GM21737 (cell line): ENCODE results near the gene AGAP9.
"Not testable (repeated sequence)": the region's sequence is repeated elsewhere in the genome, so short reads cannot be mapped to it uniquely, and the experiment has no call there.

ENCODE experiments used
- ATAC-seq: cut with Tn5 transposase; IDR thresholded peaks from one replicate; pipeline ENCODE4 v1.9.1; 2021; ENCODE audit warnings: mild to moderate bottlenecking, moderate library complexity; ENCODE audit not compliant: unreplicated experiment

The AGAP9 gene

DNA sequence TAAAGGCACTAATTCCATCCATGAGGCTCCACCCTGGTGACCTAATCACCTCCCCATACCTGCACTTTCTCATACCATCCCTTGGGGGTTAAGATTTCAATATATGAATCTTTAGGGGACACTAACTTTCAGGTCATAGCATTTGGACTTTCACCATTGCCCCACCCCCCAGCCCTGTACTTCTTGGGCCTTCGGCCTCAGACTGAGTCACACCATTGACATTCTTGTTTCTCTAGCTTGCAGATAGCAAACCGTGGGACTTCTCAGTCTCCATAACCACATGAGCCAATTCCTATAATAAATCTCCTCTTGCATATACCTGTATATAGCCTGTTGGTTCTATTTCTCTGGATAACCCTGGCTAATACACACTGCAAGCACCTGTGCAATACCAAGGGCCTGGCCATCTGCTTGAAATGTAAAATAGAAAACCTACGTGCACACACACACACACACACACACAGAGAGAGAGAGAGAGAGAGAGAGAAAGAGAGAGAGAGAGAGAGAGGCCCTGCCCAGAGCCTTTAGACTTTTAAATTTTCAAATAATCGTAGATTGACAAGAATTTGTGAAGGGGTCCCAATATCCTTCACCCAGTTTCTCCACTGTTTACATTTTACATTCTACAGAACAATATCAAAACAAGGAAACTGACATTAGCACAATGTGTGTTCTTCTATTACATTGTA lies 64.8 kb downstream of the AGAP9 start:
- no peak for ATAC-seq

DNA sequence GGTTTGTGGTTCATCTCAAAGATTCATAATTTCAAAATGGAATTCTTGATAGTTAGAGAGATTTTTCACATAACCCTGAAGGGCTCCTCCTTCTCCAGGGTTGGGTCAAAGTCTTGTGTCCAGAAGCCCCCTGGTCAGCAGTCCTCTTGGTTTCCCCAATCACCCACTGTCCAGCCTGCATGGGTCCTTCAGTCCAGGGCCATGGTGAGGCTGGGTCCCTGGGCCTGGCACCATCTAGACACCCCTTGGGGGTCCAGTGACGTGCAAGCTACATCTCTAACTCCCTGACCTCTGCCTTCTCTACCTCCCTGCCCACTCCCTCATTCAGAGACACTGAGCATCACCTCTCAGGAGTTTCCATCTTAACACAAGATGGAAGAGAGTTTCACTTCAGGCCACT lies 65.6 kb downstream of the AGAP9 start:
- no peak for ATAC-seq

DNA sequence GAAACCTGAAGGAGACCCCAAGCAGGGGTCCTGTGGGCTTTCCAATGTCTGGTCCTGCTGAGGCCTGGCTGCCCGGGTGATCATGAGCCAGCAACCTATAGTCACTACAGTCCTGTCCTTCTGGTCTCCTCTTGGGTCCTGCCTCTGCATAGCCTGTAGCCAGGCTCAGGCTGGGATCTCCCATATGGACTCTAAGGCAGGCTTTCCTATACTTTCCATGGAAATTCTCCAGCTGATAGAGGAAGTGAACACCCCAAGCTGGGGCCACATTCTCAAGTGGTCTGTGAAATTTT lies 66.0 kb downstream of the AGAP9 start:
- no peak for ATAC-seq

DNA sequence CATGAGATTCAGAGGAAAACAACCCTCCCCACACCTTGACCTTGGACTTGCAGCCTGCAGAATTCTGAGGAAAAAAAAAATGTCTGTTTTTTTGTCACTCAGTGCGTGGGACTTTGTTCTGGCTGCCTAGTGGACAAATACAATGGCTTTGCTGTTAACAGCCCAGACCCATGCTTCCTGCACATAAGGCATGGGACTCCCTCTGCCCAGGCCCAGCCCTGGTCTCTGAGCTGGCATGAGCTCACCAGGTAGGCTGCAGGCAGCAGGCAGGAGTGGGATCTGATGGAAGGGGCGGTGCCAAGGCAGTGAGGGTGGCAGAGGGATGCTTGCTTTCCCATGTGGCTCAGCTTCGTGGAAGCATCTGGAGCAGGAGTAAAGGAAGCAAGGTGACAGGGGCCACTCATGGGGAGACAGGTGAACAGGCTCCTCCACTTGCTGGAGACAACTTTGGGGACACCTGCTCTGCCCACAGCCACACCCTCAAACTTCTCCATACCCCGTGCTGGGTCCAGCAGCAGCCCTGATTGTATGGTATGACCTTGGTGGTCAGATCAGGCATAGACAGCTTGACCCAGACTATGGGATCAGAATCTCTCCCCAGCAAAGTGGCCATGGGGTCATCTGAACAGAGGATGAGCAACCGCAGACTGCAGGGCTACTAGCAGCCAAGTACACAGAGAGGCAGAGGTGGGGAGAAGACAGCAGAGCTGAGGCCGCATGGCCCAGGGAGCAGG lies 66.5 kb downstream of the AGAP9 start:
- ATAC-seq, result no peak

DNA sequence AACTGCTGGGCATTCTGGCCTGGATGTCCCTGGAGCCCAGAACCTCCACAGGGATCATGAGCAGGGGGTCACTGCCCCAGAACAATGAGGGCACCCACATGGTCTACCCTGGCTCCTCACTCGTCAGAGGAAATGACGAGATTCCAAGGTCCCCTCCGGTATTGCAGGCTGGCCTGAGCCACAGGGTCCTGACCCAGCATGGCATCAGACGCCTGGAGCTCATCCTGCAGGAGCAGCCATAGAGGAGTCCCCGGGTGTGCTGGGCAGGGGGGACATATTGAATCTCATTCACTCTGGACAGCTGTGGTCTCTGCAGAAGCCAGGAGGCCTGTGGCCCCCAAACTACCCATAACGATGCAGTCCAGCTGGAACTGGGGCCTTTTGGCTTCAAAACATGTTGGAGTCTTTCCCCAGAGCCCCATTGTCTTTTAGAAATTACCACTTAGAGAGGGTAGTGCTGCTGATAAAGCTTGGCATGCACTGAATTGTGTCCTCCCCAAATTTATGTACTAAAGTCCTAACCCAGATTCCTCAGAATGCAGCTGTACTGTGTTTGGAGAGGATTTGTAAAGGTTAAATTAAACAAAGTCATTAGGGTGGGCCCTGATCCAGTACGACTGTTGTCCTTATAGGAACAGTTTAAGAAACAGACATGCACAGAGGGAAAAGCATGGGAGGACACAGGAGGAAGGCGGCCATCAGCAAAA lies 67.2 kb downstream of the AGAP9 start:
- ATAC-seq, result no peak

DNA sequence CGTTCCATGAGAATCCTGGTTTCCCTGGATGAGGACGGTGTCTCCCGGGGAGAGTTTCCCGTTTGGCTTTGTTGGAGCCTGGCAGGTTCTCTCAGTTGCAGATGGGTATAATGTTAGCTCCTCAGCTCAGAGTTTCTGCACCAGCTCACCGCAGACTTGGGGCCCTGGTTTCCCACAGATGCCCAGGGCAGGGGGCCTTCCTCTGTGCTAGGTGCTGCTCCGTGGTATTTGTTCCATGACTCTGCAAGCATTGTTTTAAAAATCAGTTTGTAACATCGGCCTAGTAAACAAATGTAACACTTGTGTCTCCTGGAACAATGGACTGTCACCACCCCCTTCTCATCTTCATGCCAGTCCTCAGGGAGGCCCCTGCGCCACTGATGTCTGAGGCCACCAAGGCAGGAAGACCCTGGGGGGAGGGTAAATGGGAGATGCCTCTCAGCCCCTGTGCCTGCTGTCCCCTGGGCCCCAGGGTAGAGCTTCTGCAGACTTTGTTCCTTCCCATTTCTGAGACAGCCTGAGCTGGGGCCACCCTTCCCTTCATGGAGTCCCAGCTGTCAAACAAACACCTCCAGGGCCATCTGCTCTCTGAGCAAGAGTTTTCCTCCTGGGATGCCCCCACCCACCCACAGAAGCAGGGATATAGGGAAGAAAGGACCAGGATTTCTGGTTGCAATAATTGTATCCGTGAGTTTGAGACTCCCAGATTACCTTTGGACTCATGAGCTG lies 67.9 kb downstream of the AGAP9 start:
- ATAC-seq, result not testable (repeated sequence)

DNA sequence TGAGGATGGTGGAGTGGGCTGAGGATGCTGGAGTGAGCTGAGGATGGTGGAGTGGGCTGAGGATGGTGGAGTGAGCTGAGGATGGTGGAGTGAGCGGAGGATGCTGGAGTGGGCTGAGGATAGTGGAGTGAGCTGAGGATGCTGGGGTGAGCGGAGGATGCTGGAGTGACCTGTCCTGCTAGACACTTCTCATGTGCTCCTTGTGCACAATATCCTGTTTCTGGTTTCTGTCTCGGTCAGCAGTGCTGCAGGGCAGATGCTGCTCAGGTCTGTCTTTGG lies 68.7 kb downstream of the AGAP9 start:
- no peak for ATAC-seq

DNA sequence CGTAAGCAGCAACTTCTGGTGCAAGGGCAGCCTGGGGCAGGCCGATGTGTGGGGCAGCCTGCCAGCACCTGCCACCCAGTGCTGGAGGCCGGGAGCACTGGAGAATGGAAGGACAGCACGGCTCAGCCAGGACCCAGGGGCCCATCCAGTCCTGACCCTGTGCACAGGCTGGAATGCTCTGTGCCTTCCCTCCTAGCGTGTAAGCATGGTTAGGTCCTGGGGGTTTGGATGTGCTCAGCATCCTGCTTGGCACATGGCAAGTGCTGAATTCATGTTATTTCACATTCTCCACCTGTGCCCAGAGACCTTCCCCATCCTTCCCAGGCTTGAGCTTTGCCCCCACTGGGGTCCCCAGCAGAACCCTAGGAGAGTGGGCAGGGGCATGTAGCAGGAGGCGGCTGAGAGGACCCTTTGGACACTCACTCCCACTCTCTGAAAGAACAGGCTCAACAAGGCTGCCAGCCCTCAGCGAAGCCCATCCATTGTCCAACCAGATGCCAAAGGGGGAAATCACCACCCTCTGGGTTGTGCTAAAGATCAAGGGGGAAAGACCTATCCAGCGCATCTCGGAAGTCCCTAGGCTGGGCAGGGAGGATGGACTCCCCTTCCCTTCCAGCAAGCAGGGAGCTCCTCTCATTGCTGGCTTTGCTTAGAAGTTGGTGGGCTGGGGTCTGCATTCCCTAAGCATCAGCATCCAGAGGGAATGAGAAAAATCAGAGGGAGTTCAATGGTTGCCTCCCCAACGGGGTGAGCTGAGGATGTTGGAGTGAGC lies 69.2 kb downstream of the AGAP9 start:
- ATAC-seq, result no peak

DNA sequence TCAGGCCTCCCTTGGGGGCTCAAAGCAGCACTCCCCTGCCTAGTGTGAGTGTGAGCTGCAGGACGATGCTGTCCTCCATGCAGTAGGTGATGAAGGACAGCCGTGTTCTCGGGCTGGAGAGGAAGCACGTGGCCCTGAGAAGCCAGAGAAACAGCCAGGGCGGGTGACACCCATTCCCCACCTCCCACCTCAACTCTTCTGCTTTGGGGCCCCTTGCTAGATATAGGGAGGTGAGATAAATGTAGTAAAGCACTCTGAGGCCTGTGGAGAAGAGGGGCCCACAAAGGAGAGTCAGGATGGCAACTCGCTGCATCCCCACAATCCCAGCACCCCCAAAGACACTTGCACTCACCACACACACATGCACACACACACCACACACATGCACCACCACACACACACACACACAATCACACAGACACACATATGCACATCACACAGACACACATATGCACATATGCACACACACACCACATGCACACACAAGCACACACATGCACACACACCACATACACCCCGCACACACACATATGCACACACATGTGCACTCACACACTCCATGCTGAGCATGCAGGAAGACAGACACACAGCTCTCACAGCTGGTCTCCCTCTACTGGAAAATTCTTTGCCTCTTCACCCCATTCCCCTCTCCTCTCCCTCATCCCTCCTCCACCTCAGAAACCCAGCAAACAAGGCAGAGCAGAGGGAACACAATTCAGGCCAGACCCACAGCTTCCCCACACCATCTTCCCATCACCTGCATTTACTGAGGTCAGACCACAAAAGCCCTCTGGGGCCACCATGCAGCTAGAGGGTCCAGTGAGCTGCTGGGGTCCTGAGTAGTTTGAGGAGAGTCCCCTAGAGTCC lies 70.1 kb downstream of the AGAP9 start:
- no peak for ATAC-seq

DNA sequence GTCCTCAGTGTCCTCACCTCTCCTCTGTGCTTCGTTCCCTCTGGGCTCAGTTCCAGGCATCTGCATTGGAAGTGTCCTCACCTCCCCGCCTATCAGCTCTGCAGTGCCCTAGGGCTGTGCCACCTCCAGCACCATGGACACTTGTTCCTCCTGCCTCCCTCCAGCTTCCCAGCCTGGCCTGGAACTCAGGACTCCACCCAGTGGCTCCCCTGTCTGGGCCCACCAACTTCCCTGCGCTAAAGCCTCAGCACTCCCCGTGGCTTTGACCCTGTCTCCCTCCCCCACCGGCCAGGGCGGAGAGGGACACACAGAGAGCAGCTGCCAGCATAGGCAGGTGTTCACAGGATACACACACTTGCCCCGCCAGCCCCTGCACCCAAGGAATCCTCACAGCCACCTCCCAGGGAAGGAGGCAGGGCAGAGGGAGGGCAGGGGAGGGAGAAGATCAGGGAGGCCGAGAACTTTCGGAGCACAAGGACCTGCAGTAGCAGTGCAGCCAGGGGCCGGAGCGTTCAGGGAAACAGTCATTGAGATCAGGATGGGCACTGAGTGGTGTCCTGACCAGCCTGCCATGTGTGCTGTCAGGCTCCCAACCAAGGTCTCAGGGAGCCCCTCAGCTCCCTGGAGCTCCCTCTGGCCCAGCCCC lies 70.8 kb downstream of the AGAP9 start:
- ATAC-seq, result no peak

DNA sequence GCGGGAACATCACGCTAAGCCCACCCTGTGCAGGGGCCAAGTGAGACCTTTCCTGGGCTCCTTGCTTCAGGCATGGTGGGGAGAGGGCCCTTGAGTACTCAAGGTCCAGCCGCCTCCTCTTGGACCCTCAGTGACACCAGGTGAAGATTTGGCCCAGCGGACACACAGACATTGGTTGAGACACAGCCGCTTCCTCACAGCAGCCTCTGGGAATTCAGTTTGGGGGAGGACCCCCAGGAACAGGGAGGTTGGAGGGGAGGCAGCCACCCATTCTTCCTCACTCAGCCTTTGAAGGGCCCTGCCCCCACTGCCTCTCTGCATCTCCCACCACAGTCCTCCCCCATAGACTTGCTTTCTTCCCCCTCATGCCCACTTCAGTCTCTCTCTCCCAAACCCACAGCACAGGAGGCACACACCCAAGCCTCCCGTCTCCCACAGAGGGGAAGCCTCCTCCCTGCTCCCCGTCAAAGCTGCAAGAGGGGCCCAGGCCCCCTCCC lies 71.4 kb downstream of the AGAP9 start:
- ATAC-seq, result no peak
